SKM-1 treated with dmso at 0.1 percent for 144 hours (cell line): ENCODE data around the gene GLYR1.

Experiments
- DNase-seq: peaks from one replicate; lab custom pipeline; 2025; ENCODE audit not compliant: unreplicated experiment; lab: John Stamatoyannopoulos, UW

GLYR1 gene

DNA sequence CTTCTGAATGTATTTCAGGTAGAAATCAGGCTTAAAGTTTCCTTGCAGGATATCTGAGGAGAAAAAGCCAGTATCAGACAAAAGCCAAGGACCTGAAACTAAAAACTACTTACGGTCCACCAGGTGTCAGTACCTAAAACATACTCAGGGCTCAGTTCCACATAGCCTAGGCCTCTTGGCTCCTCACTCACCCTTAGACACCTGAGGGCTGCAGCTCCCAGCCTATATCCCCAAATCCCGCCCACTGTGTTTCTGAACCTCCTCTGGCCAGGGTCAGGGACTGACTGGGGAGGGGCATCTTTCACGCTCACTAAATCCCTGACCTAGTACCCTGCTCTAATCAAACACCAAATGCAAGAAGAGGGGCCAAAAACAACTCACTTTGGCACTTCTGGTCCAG, 35.8 kb downstream of the GLYR1 start:
- DNase-seq: no peak

DNA sequence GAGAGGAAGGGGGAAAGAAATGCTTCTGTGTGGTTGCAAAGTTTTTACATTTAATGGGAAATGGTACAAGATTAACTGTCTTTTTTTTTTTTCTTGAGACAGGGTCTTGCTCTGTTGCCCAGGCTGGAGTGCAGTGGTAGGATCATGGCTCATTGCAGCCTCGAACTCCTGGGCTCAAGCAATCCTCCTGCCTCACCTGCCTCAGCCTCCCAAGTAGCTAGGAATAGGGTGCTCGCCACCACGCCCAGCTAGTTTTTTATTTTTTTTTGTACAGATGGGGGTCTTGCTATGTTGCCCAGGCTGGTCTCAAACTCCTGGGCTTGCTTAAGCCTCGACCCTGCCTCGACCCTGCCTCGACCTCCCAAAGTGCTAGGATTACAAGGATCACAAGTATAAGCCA, 40.8 kb downstream of the GLYR1 start:
- DNase-seq: no peak

DNA sequence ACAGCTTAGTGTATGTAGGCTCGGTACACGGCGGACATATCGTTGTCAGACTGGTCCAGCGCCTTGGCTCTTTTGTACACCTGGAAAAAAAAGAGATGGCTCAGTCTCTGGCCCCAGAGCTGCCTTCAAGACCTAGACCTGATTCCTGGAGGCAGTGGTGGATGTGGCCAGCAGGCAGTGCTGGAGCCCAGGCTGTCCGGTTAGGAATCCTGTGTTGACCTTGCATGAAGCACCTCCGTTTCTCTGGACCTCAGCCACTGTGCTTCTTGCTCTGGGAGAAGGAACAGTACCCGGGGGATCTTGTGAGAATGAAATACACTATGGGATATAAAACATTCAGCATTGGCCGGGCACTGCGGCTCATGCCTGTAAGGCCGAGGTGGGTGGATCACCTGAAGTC, 41.9 kb downstream of the GLYR1 start:
- no peak for DNase-seq

DNA sequence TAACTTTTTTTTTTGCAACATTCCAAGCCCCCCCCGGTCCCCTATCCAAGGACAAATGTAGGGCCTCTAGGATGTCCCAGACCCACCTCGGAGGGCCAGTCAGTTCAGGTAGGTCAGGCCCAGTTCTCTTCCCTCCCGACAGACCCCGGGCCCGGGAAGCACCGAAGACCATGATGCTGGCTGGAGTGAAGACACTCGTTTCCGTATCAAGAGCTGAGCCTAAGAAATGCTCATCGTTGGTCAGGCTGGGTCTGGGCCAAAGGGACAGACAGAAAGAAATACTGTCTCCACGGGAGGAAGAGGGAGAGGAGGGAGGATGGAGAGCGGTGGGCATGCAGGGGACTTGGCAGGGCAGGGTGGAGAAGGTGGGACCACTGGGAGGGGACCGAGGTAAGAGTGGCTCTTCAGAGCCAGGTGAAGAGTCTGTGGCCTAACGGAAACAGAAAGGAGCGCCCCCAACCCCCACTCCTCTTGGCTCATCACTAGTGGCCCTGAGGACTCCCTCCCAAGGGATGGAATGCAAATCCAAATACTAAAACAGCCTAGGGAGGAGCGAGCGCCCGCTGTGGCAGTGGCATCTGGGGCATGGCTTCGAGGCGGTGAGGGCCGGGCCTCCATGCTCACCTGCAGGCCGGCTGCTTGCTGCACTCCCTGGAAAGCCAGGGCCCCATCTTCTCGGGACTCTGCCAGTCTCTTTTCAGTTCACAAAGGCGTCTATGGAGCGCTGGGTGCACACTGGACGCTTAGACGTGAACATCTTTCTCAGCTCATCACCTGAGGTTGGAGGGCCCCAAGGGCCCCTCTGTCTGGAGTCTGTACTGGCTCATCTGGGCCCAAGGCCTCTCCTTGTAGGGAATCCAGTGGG, 43.0 kb downstream of the GLYR1 start:
- no peak for DNase-seq

DNA sequence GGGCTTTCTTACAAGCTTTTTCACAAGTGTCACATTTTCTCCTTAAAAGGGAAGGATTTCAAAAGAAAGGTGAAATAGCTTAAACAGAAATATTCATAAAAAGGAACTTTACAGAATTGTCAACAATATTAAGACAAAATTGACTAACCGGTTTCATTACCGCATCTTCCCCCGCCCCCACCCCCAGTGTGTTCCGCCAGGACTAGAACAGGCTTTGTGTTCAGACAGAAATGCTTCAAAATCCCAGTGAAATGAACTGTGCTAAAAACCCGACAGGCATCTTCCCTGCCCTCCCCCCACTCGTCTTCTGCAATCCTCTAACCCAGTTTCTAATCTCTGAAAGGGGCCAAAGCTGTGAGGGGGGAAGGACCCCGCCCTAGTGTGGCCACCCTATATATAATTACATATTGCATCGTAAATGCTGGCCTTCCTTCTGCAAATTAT, 43.7 kb downstream of the GLYR1 start:
- no peak for DNase-seq

DNA sequence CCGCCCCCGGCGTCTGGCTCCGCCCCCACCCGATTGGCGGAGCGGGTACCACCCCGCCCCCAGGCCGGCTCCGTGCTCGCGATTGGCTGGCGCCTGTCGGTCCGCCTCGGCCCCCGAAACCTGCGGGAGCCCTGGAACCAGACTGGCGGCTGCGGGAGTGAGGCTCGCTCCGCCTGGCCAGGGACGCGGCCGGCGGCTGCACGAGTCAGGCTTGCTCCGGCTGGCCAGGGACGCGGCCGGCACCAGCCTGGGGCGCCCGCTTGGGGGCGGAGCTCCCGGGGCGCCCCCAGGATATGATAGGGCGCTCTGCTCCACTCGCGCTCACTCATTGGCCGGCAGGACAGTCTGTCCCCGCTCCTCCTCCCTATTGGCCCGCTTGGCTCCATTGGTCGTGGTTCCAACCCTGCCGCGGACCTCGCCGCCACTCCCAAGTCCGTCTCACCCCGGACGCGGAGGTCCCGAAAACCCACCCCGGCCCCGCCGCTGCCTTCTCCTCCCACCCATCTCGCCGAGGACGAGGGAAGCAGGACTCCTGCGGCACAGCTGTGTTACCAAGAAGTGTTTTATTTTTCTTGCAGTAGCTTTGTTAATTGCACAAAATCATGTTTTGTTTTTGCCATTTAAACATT, 44.3 kb downstream of the GLYR1 start:
- peak; percentile 90 for DNase-seq

DNA sequence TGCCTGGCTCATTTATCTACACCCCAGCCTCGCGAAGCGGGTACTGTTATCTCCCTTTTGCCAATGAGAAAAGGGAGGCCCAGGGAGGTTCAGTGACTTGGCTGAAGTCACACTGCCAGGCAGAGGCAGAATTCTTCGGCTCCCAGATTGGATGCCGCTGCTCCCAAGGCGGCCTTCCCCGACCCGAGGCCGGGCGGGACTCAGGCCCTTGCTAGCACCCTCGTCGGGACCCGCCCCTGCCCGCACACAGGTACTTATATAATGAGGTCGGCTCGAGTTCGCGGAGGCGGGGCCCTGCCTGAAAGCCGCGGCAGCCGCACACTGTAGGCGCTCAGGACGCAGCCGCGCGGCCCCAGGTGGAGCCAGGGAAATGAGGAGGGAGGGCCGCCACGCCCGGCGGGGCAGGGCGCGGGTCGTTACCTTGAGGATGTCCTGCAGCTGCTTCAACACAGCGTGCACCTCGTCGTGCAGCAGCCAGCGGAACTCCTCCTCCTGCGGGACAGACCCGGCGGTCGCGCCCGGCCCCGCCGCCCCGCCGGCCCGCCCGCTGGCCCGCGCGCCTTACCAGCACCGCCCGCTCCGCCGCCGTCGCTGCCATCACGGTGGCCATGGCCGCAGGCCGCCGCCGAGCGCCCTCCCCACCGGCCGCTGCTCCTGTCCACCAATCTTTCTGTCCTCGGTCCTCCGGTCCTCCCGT, 45.0 kb downstream of the GLYR1 start, which contains the start of gene ROGDI:
Gene ROGDI, minus strand, starts transcription at position 672 of the 697 bp plus-strand sequence. Its CDS starts 62 bp downstream, at position 610.
- peak; percentile 61 for DNase-seq

DNA sequence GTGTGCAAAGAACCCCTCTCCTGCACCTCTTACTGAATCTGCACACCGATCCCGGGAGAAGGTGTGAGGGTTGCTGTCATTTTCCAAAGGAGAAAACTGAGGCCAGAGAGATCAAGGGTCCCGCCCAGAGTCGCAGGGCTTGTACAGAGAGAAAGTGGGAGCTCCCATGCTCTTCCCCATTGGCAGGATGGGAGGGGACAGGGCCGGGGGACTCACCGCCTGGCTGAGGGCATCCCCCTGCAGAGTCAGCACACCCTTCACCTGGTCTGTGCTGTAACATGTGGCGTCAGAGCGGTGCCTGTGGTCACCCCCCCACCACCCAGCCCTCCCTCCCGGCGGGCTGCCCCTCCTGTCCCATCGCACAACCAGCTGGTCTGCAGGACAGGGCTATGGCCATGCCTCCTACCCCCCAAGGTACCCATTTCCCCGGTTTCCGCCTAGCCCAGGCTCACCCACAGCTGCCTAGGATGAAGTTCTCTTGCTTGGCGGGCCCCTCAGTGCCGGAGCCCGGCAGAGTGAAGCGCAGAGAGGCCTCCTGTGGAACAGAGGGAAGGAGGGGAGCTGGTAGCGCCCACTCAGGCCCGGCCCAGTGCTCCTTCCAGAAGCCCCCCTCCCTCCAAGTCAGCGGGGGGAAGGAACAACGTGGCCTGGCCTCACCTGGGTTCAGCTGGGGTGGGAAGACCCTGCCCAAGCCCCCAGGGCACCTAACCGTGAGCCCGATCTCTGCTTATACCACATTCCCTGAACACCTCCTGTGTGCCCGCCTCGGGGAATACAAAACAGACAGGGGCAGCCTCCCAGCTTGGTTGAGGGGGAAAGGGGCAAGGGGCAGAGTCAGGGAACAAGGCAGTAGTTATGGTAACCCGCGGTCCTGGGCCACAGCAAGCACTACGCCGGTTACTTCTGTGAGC, 45.8 kb downstream of the GLYR1 start:
- no peak for DNase-seq

DNA sequence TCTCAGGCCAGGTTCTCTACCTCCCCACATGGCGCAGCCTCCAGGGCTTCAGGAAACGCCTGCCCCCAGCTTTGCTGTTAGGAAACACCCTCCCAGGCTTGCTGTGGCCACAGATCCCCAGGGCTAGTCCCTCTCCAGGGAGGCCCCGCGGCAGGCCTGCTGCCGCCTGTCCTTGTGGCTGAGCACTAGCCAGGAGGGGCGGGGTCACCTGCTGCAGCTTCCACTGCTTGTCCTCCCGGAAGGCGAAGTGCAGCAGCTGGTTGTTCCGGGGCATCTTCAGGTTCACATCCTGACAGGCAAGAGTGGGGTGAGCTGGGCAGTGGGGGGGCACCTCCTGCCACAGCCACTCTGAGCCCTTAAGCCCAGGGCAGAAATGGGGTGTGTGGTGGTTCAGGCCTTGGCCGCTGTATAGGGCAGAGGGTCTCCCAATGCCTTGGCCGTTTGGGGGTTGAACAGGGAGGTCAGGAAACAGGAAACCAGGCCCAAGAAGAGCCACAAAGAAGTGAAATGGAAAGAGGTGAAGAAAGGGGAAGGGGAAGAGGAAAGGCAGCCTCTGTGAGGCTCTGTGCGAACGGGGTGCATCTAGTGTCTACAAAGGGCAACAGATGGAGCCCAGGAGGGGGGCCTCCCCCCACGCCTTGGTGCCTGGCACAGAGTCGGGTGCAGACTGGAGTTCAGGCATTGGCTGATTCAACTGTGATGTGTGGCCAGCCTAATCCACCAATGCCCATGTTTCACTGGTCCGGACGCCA, 46.6 kb downstream of the GLYR1 start:
- peak; percentile 81 for DNase-seq

DNA sequence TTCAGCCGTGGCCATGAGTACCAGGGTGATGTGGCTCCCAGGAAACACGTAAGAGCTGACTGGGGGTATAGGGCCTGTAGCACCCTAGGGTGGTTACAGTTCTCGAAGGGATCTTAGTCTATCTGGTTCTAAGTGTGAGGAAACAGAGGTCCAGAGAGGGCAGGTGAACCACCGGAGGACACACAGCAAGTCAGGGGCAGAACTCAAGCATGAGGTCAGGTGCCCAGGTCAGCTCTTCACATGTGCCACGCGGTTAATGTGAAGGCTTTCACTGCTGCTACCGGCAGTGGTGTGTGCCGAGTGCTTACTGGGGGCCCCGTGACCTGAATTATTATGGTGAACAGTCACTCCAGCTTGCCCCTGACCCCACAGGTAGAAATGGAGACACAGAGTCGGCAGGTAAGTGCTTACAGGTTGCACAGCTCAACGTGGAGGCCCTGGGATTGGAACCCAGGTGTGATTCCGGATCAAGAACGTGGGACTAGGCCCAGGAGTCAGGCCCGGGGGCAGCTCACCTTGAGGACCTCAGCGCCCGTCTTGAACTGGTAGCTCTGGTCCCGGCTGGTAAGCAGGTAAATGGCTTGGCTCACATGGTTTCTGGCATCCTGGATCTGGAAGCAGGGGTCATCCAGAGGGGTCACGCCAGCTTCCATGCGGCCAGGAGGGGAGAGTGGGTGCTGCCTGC, 47.8 kb downstream of the GLYR1 start:
- no peak for DNase-seq

DNA sequence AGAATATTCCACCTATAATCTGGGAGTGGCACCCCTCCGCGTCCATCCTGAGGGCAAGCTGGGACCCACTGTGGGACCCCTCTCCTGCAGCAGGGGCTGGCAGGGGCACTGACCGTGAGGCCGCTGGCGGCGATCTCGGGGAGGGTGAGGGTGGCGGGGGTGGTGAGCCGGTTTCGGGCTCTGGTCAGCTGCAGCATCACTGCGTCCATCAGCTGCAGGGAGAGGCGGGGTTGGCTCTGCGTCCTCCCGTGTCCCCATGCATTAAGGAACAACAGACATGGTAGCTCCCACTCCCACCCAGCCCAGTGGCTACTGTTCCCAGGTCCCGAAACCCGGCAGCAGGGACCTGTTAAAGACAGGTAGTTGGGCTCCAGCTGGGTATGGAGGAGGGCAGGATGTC, 48.6 kb downstream of the GLYR1 start:
- no peak for DNase-seq

DNA sequence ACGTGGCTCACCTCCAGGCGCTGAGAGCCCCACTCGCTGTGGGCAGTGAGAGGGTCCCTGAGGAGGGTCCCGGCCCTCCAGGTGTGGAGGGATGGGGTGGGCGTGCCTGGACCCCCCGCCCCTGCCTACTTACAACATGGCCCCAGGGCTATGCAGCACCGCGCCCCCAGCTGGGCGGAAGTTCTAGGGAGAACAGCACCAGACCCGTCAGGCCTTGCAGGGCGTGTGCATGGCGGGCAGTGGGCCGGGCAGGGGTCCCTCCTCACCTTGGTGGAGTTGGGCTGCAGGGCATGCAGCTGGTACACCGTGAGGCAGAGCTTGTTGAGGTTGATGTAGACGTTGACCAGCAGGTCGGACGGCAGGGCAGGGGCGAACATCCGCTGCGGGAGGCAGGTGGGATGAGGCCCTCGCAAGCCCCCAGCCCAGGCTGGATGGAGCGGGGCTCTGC, 49.3 kb downstream of the GLYR1 start:
- DNase-seq: no peak

DNA sequence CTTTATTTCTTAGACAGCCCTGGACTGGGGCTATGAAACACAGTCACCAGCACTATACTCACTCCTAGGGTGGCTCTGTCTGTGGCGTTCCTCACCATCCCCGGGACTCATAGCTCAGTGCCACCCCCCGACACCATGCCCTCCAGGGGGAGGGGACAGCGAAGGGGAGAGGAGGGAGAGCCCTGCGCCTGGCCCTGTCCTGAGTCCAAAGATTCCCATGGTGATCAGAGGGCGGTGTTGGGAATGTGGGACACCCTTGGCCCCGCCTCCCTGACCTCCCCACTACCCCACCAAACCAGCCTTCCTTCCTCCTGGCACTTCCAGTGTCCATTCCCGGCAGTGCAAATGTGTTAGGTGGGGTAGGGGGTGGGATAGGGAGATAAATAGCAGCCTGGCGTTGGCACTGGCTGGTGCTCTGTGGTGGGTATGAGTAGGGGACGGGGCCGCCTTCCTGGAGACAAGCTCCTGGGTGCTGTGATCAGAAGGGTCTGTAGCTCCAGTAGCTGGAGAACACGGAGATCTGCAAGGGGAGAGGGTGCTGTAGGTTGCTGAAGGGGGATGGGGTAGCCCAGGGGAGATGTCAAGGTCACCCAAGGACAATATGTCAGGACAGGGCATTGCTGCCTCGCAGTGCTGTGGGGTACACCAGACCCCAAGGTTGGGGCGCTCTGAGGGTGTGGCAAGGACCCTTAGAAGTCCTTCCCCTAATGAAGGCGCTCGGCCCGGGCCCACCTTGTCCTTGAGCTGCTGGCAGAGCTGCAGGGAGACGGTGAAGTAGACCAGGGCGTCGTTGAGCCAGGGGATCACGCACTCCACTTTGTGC, 49.9 kb downstream of the GLYR1 start:
- DNase-seq: no peak

DNA sequence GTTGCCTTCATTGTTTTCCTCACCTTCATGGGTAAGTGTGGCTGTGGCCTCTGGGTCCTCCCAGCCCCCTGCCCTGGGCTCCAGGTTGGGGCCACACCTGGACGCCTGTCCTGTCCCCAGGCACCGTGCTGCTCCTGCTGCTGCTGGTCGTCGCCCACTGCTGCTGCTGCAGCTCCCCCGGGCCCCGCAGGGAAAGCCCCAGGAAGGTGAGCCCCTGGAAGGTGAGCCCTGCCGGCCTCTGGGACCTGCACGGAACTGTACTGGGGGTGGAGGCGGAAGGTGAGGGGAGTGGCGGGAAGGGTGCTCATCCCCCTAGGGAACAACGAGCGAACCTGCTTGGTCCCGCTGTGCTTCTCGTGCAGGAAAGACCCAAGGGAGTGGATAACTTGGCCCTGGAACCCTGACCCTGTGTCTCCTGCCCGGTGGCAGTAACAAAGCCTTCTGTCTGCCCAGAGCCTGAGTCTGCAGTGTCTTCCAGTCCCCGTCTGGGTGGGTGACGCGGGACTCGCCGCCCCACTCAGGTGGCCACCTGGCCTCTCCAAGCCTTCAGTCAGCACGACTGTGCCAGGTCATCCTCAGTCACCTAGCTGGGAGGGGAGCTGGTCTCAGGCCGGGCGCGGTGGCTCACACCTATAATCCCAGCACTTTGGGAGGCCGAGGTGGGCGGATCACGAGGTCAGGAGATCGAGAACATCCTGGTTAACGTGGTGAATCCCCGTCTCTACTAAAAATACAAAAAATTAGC, 51.1 kb downstream of the GLYR1 start:
- DNase-seq: no peak

DNA sequence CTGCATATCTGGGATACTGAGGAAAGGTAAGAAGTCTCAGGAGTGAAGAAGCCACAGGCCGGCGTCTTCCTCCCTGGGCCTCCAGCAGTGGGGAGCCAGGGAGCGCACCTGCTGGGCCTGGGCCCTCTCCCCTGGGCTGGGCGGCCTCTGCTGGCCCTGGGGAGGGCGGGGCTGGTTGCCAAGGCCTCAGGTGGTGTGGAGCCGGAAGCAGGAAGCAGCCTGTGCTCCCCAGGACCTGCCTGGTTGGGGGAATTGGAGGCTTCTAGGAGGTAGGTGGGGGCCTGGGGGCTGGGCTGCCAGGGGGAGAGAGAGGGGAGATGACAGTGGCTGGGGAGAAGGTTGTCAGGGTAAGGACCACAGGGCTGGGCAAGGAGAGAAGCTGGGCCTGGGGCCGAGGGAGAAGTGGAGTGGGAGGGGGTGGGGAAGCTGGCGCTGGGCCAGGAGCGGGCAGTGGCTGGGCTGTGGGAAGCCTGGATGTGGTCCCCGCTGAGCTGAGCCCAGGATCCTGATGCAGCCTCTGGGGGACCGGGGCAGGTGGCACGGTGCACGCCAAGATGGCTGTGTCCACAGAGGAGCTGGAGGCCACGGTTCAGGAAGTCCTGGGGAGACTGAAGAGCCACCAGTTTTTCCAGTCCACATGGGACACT, 51.8 kb downstream of the GLYR1 start, which contains the start of gene SMIM22:
Gene SMIM22, plus strand, starts transcription at position 189 of the 647 bp plus-strand sequence. Its CDS starts 366 bp downstream, at position 555.
- no peak for DNase-seq

DNA sequence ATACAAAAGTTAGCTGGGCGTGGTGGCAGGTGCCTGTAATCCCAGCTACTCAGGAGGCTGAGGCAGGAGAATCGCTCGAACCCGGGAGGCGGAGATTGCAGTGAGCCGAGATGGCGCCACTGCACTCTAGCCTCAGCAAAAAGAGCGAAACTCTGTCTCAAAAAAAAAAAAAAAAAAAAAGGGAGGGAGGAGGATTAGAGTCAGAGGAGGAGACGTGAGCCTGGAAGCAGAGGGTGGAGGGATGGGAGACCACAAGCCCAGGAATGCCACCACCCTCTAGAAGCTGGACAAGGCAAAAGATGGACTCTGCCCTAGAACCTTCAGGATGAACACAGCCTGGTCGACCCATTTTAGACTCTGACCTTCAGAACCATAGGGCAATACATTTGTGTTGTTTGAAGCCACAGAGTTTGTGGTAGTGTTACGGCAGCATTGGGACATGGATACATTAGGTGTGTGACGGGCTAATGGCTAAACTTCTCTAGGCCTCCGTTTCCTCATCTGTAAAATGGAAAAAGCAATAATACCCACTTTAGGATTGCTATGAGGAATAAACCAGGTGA, 54.1 kb downstream of the GLYR1 start:
- DNase-seq: no peak

DNA sequence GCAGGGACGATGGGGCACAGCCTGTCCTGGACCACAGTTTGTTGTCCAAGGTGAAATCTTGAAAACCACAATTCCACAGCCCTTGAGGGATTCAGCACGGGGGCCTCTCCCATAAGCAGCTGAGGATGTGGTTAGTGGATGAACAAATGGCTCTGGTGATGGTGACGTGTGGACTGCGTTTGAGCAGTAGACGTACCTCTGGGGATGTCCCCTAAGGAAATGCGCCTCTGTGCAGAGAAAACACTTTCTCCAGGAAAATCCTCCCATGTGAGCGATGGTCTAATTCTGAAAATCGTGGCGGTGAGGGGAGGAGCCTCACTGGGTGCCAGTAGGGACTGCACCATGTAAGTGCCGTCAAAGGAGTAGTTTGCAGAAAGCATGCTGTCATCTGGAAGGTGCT, 56.2 kb downstream of the GLYR1 start:
- no peak for DNase-seq
